OCI-LY3 (cell line): Measurements from ENCODE around the gene NBPF6.
"Not testable (repeated sequence)": the region's sequence is repeated elsewhere in the genome, so short reads cannot be mapped to it uniquely, and the experiment has no call there.

Source experiments
- H2AFZ ChIP-seq: fragments of 200-600, 300-600 bp; shearing (Covaris generic); 2 replicates; pipeline ENCODE4 v1.6.0; 2014; ENCODE audit warnings: antibody characterized with exemption, low read depth, low read length
- H3K27ac ChIP-seq: fragments of 200-600, 300-600 bp; sonication (generic); 2 replicates; pipeline ENCODE4 v1.5.1; 2014; ENCODE audit warnings: mild to moderate bottlenecking, low read length, moderate library complexity, mixed read lengths
- H3K27me3 ChIP-seq: fragments of 200-600, 300-600 bp; sonication (generic); 2 replicates; pipeline ENCODE4 v1.6.1; 2014; ENCODE audit warnings: low read depth, low read length, mixed read lengths
- H3K36me3 ChIP-seq: fragments of 200-600, 300-600 bp; sonication (generic); replicated peaks from 2 replicates; pipeline ENCODE3; 2014; ENCODE audit warnings: low read depth, low read length, mixed read lengths
- H3K4me1 ChIP-seq: fragments of 300-600, 200-600 bp; sonication (generic); 2 replicates; pipeline ENCODE4 v1.6.1; 2014; ENCODE audit warnings: low read length, mixed read lengths
- H3K4me2 ChIP-seq: fragments of 200-600, 300-600 bp; sonication (generic); 2 replicates; pipeline ENCODE4 v1.6.1; 2014; ENCODE audit warnings: low read length, mixed read lengths
- H3K4me3 ChIP-seq: fragments of 300-600, 200-600 bp; sonication (generic); 2 replicates; pipeline ENCODE4 v1.5.1; 2014; ENCODE audit warnings: antibody characterized with exemption, mild to moderate bottlenecking, low read length, moderate library complexity
- H3K79me2 ChIP-seq: fragments of 300-600, 200-600 bp; shearing (Covaris generic); 2 replicates; pipeline ENCODE4 v1.6.1; 2014; ENCODE audit warnings: mild to moderate bottlenecking, low read length, mixed read lengths
- H3K9ac ChIP-seq: fragments of 300-600, 200-600 bp; shearing (Covaris generic); 2 replicates; pipeline ENCODE4 v1.6.0; 2014; ENCODE audit warnings: mild to moderate bottlenecking, low read length, moderate library complexity
- H3K9me3 ChIP-seq: fragments of 200-600, 300-600 bp; shearing (Covaris generic); 2 replicates; pipeline ENCODE4 v1.6.1; 2014; ENCODE audit warnings: low read length, mixed read lengths; ENCODE audit not compliant: insufficient read depth
- H4K20me1 ChIP-seq: fragments of 200-600, 300-600 bp; sonication (generic); 2 replicates; pipeline ENCODE4 v1.6.1; 2016; ENCODE audit warnings: low read length, mixed read lengths; ENCODE audit not compliant: insufficient read depth
- CTCF ChIP-seq: fragments of 200-600, 300-600 bp; sonication (generic); IDR thresholded peaks from 2 replicates; pipeline ENCODE4 v1.5.1; 2014; ENCODE audit warnings: antibody characterized with exemption, low read length, low read depth
- EZH2phosphoT487 ChIP-seq: fragments of 200-600 bp; shearing (Covaris generic); IDR thresholded peaks from 2 replicates; pipeline ENCODE4 v1.6.1; 2018; ENCODE audit warnings: antibody characterized with exemption, mixed run types, low read depth

The NBPF6 gene

GRCh38 chr1:108478429-108479015, 28.4 kb downstream of the NBPF6 start:
- 0 out of 2 replicates have a peak, but pooled peaks cover 3% of the 10 kb centered on the region for H3K9me3 ChIP-seq
- H3K36me3 ChIP-seq, result no peaks in the 10 kb centered on the region
- H2AFZ ChIP-seq, result no peak overlapping the region
- H3K4me2 ChIP-seq, result no peak overlapping the region
- H3K27me3 ChIP-seq, result no peaks in the 10 kb centered on the region
- H3K4me1 ChIP-seq, result no peaks in the 10 kb centered on the region
- no peaks in the 10 kb centered on the region for H4K20me1 ChIP-seq
- H3K79me2 ChIP-seq, result no peaks in the 10 kb centered on the region
- H3K27ac ChIP-seq, result no peak overlapping the region
- H3K4me3 ChIP-seq, result no peak overlapping the region
- no peak overlapping the region for H3K9ac ChIP-seq
- TF ChIP-seq CTCF (no peak), EZH2phosphoT487 (no peak)

GRCh38 chr1:108482708-108483107, 32.6 kb downstream of the NBPF6 start:
- Histone ChIP-seq H3K27me3 (no peaks in the 10 kb centered on the region), H3K4me3 (no peak overlapping the region), H2AFZ (no peak overlapping the region), H3K9me3 (0 out of 2 replicates have a peak, but pooled peaks cover 3% of the 10 kb centered on the region), H3K4me2 (no peak overlapping the region), H3K4me1 (no peaks in the 10 kb centered on the region), H3K27ac (no peak overlapping the region), H3K9ac (no peak overlapping the region), H4K20me1 (no peaks in the 10 kb centered on the region), H3K79me2 (no peaks in the 10 kb centered on the region), H3K36me3 (no peaks in the 10 kb centered on the region)
- TF ChIP-seq EZH2phosphoT487 (no peak), CTCF (no peak)

- not testable (repeated sequence) for H3K79me2 ChIP-seq, H3K36me3 ChIP-seq, H3K4me3 ChIP-seq, H3K9ac ChIP-seq, H3K27ac ChIP-seq, H3K4me1 ChIP-seq, H3K27me3 ChIP-seq, H3K9me3 ChIP-seq, H4K20me1 ChIP-seq, H3K4me2 ChIP-seq, H2AFZ ChIP-seq
Measured at GRCh38 chr1:108485990-108486389, 35.8 kb downstream of the NBPF6 start.

GRCh38 chr1:108486707-108487106, 36.6 kb downstream of the NBPF6 start:
- not testable (repeated sequence) for H3K36me3 ChIP-seq, H3K4me1 ChIP-seq, H3K4me2 ChIP-seq, H3K27ac ChIP-seq, H3K27me3 ChIP-seq, H3K9ac ChIP-seq, H3K9me3 ChIP-seq, H2AFZ ChIP-seq, H3K79me2 ChIP-seq, H3K4me3 ChIP-seq, H4K20me1 ChIP-seq

- H3K27me3 ChIP-seq, H3K4me1 ChIP-seq, H3K4me2 ChIP-seq, H3K4me3 ChIP-seq, H3K79me2 ChIP-seq, H3K9ac ChIP-seq, H3K9me3 ChIP-seq, H3K27ac ChIP-seq, H3K36me3 ChIP-seq, H4K20me1 ChIP-seq, H2AFZ ChIP-seq: not testable (repeated sequence)
Measured at GRCh38 chr1:108495008-108495407, 44.9 kb downstream of the NBPF6 start.

GRCh38 chr1:108496856-108497255, 46.7 kb downstream of the NBPF6 start:
- not testable (repeated sequence) for H3K27me3 ChIP-seq, H4K20me1 ChIP-seq, H3K36me3 ChIP-seq, H2AFZ ChIP-seq, H3K79me2 ChIP-seq, H3K4me2 ChIP-seq, H3K9me3 ChIP-seq, H3K27ac ChIP-seq, H3K4me1 ChIP-seq, H3K9ac ChIP-seq, H3K4me3 ChIP-seq
